ENCODE results near the gene IGSF5.

IGSF5 gene

DNA sequence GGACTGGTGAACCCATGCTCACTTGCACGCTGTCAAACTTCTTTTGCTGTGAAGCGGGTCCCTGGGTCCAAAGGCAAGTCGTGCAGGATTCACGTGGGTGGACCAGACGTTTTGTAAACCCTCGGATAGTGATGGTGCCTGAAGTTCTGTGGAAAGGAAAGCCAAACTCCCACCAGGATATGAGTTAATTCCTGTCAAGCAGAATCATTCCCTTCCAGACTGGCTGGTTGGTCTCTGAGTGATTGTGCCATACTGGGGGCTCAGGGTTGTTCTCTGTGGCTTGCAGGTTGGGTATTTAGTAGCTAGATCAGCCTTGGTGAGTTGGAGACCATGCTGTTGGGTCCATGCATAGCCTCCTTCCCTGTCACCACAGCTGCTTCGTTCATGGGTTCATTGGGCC lies 32.7 kb upstream of the IGSF5 start:
- Histone ChIP-seq H3K9me3 (ENCODE audit: insufficient read depth, low read length) (peaks cover 4% of the 10 kb centered on the region; the same call in 1 of the 2 replicates), H3K27me3 (ENCODE audit: insufficient read depth, insufficient read length) (no peaks in the 10 kb centered on the region), H3K4me1 (ENCODE audit: insufficient read depth, insufficient read length) (peaks cover 2% of the 10 kb centered on the region), H3K4me3 (ENCODE audit: insufficient read length, low read depth) (no peak overlapping the region), H3K9ac (ENCODE audit: insufficient read length, low read depth) (no peak overlapping the region), H3K36me3 (ENCODE audit: insufficient read depth, insufficient read length, low read length) (no peaks in the 10 kb centered on the region)
- TF ChIP-seq SUZ12 (IDR thresholded peaks at IDR 0.05; ENCODE audit: extremely low read depth, insufficient read depth, insufficient read length) (no peak), ZNF274 (IDR thresholded peaks at IDR 0.05; ENCODE audit: low read depth, low read length) (no peak), YY1 (IDR thresholded peaks at IDR 0.05; ENCODE audit: insufficient read depth, insufficient read length) (no peak)
- DNase-seq (ENCODE audit: low read depth, low spot score), result no peak

DNA sequence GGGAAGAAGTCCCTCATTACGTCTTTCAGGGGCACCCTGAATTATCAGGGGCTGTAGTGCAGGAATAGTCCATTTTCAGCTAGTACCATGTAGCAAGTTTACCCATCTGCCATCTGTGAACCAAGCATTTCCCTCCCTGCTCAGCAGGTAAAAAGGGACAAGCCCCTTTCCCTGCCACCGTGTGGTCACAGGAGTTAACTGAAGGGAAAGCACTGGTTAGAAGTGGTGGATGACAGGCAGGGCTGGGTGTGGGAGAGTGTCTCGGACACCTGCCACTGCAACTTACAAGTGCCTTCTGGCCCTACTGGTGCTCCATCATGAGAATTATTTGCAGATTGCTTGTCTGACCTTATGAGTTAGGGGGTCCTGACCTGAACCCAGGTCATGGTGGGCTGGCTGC lies 32.0 kb upstream of the IGSF5 start:
- Histone ChIP-seq H3K9ac (ENCODE audit: insufficient read length, low read depth) (no peak overlapping the region), H3K4me3 (ENCODE audit: insufficient read length, low read depth) (no peak overlapping the region), H3K36me3 (ENCODE audit: insufficient read depth, insufficient read length, low read length) (no peaks in the 10 kb centered on the region), H3K27me3 (ENCODE audit: insufficient read depth, insufficient read length) (no peaks in the 10 kb centered on the region), H3K9me3 (ENCODE audit: insufficient read depth, low read length) (peaks cover 4% of the 10 kb centered on the region; the same call in 1 of the 2 replicates), H3K4me1 (ENCODE audit: insufficient read depth, insufficient read length) (peaks cover 2% of the 10 kb centered on the region)
- no peak for DNase-seq (ENCODE audit: low read depth, low spot score)
- TF ChIP-seq SUZ12 (IDR thresholded peaks at IDR 0.05; ENCODE audit: extremely low read depth, insufficient read depth, insufficient read length) (no peak), ZNF274 (IDR thresholded peaks at IDR 0.05; ENCODE audit: low read depth, low read length) (no peak), YY1 (IDR thresholded peaks at IDR 0.05; ENCODE audit: insufficient read depth, insufficient read length) (no peak)

DNA sequence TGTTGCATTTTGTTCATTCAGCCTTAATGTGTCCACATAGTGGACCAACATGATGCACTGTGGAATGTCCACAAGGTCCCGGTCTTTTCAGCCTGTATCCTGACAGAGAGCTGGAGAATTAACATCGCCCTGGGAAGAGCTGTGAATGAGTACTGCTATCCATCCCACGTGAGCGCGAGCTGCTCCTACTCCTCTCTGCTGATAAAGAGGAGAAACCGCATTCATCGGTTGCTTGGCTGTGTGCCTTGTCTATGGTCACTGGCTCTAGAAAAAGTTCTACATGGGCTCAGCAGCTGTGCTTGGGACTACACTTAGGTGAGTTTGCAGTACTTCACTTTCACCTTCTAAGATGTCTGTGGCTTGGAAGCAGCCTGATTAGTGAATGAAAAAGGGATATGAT lies 31.1 kb upstream of the IGSF5 start:
- H3K4me3 ChIP-seq (ENCODE audit: insufficient read length, low read depth), result no peak overlapping the region
- no peak for DNase-seq (ENCODE audit: low read depth, low spot score)
- no peak for TF ChIP-seq YY1 (IDR thresholded peaks at IDR 0.05; ENCODE audit: insufficient read depth, insufficient read length)
- TF ChIP-seq SUZ12 (IDR thresholded peaks at IDR 0.05; ENCODE audit: extremely low read depth, insufficient read depth, insufficient read length), result no peak
- no peak overlapping the region for H3K9ac ChIP-seq (ENCODE audit: insufficient read length, low read depth)
- peaks cover 4% of the 10 kb centered on the region; the same call in 1 of the 2 replicates for H3K9me3 ChIP-seq (ENCODE audit: insufficient read depth, low read length)
- no peaks in the 10 kb centered on the region for H3K36me3 ChIP-seq (ENCODE audit: insufficient read depth, insufficient read length, low read length)
- H3K4me1 ChIP-seq (ENCODE audit: insufficient read depth, insufficient read length), result no peaks in the 10 kb centered on the region
- no peaks in the 10 kb centered on the region for H3K27me3 ChIP-seq (ENCODE audit: insufficient read depth, insufficient read length)

DNA sequence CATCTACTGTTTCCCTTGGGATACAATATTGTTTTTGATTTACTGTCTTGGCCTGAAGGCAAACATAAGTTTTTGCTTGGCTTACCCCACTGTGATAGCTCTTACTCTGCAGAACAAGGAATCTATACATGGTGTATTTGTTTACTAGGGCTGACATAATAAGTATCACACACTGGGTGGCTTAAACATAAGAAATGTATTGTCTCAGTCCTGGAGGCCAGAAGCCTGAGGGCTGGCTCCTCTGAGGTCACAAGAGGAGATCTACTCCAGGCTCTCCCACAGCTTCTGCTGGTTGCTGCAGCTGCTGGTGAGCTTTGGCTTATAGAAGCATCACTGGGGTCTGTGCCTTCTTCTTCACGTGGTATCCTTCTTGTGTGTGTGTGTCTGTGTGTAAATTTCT lies 30.7 kb upstream of the IGSF5 start:
- DNase-seq (ENCODE audit: low read depth, low spot score), result no peak
- no peak overlapping the region for H3K4me3 ChIP-seq (ENCODE audit: insufficient read length, low read depth)
- peaks cover 4% of the 10 kb centered on the region; the same call in 1 of the 2 replicates for H3K9me3 ChIP-seq (ENCODE audit: insufficient read depth, low read length)
- no peaks in the 10 kb centered on the region for H3K4me1 ChIP-seq (ENCODE audit: insufficient read depth, insufficient read length)
- H3K9ac ChIP-seq (ENCODE audit: insufficient read length, low read depth), result no peak overlapping the region
- H3K36me3 ChIP-seq (ENCODE audit: insufficient read depth, insufficient read length, low read length), result no peaks in the 10 kb centered on the region
- TF ChIP-seq ZNF274 (IDR thresholded peaks at IDR 0.05; ENCODE audit: low read depth, low read length), result no peak
- H3K27me3 ChIP-seq (ENCODE audit: insufficient read depth, insufficient read length), result no peaks in the 10 kb centered on the region

DNA sequence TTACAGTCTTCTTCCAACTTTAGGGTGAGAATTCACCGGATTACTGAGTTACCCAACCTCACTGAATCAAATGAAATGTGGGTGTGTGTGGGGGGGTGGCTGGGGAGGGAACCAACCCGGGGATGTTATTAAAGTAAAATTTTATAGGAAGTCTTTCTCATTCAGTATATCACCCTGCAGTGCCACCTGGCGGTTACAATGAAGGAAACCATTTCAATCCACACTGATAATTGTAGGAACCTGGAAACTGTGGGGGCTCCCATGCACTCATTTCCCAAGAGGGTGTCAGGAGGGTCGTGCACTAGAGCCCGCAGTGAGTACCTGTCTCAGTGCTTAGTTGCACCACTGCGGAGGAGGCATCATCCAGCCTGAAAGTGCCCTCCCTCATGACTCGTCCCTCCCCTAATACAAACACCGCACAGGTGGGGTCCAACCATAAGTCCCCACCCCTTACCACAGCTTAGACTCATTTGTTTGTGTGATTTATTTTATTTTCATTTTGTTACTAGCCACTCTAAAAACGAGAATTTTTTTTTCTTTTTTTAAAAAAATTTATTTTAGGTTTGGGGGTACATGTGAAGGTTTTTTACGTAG lies 29.1 kb upstream of the IGSF5 start:
- TF ChIP-seq YY1 (IDR thresholded peaks at IDR 0.05; ENCODE audit: insufficient read depth, insufficient read length) (no peak), ZNF274 (IDR thresholded peaks at IDR 0.05; ENCODE audit: low read depth, low read length) (no peak)
- H3K27me3 ChIP-seq (ENCODE audit: insufficient read depth, insufficient read length), result no peaks in the 10 kb centered on the region
- H3K4me1 ChIP-seq (ENCODE audit: insufficient read depth, insufficient read length), result no peaks in the 10 kb centered on the region
- H3K9me3 ChIP-seq (ENCODE audit: insufficient read depth, low read length), result peaks cover 2% of the 10 kb centered on the region; the same call in 1 of the 2 replicates
- H3K9ac ChIP-seq (ENCODE audit: insufficient read length, low read depth), result no peak overlapping the region
- peak; percentile 66 for DNase-seq (ENCODE audit: low read depth, low spot score)
- H3K36me3 ChIP-seq (ENCODE audit: insufficient read depth, insufficient read length, low read length), result no peaks in the 10 kb centered on the region
- no peak overlapping the region for H3K4me3 ChIP-seq (ENCODE audit: insufficient read length, low read depth)

DNA sequence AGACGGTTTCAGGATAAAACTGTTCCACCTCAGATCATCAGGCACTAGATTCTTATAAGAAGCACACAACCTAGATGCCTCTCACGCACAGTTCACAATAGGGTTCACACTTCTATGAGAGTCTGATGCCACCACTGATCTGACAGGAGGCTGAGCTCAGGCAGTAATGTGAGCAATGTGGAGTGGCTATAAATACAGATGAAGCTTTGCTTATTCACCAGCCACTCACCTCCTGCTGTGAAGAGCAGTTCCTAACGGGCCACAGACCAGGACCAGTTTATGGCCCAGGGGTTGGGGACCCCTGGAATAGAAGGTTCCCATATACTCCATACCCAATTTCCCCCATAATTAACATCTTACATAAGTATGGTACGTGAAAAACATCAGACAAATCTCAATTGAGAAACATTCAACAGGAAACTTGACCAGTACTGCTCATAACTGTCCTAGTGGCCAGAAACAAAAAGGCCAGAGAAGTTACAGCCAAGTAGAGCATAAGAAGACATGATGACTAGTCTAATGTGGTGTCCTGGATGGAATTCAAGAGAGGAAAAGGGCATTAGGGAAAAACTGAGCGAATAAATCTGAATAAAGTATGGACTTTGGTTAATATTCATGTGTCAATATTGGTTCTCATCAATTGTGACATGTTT lies 24.7 kb upstream of the IGSF5 start:
- H3K4me1 ChIP-seq (ENCODE audit: insufficient read depth, insufficient read length), result no peaks in the 10 kb centered on the region
- no peak for DNase-seq (ENCODE audit: low read depth, low spot score)
- H3K27me3 ChIP-seq (ENCODE audit: insufficient read depth, insufficient read length), result no peaks in the 10 kb centered on the region
- H3K9me3 ChIP-seq (ENCODE audit: insufficient read depth, low read length), result 0 out of 2 replicates have a peak, but pooled peaks cover 9% of the 10 kb centered on the region
- H3K9ac ChIP-seq (ENCODE audit: insufficient read length, low read depth), result no peak overlapping the region
- no peak overlapping the region for H3K4me3 ChIP-seq (ENCODE audit: insufficient read length, low read depth)
- no peak for TF ChIP-seq YY1 (IDR thresholded peaks at IDR 0.05; ENCODE audit: insufficient read depth, insufficient read length)
- no peak for TF ChIP-seq SUZ12 (IDR thresholded peaks at IDR 0.05; ENCODE audit: extremely low read depth, insufficient read depth, insufficient read length)
- TF ChIP-seq ZNF274 (IDR thresholded peaks at IDR 0.05; ENCODE audit: low read depth, low read length), result no peak
- no peaks in the 10 kb centered on the region for H3K36me3 ChIP-seq (ENCODE audit: insufficient read depth, insufficient read length, low read length)

DNA sequence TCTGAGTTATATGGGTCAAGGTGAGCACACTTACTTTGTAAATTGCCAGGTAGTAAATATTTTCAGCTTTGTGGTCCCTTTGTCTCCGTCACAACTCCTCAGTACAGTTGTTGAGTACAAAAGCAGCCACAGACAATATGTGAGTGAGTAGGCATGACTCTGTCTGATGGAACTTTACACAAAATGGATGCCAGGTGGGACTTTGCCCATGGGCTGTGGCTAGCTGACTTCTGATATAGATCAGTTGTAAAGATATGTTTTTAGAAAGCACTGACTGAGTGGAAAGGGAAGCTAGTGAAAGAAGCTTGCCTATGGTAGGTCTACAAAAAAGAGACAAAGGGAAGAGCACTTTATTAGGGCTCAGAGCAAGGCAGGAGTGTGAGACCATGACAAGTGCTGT lies 23.1 kb upstream of the IGSF5 start:
- no peak for TF ChIP-seq ZNF274 (IDR thresholded peaks at IDR 0.05; ENCODE audit: low read depth, low read length)
- no peak for TF ChIP-seq YY1 (IDR thresholded peaks at IDR 0.05; ENCODE audit: insufficient read depth, insufficient read length)
- no peak for TF ChIP-seq SUZ12 (IDR thresholded peaks at IDR 0.05; ENCODE audit: extremely low read depth, insufficient read depth, insufficient read length)
- H3K36me3 ChIP-seq (ENCODE audit: insufficient read depth, insufficient read length, low read length), result no peaks in the 10 kb centered on the region
- DNase-seq (ENCODE audit: low read depth, low spot score), result no peak
- no peak overlapping the region for H3K4me3 ChIP-seq (ENCODE audit: insufficient read length, low read depth)
- H3K4me1 ChIP-seq (ENCODE audit: insufficient read depth, insufficient read length), result no peaks in the 10 kb centered on the region
- 0 out of 2 replicates have a peak, but pooled peaks cover 9% of the 10 kb centered on the region for H3K9me3 ChIP-seq (ENCODE audit: insufficient read depth, low read length)
- no peaks in the 10 kb centered on the region for H3K27me3 ChIP-seq (ENCODE audit: insufficient read depth, insufficient read length)
- H3K9ac ChIP-seq (ENCODE audit: insufficient read length, low read depth), result no peak overlapping the region

Measured in NT2/D1 (cell line).